GM18519 (cell line): Measurements from ENCODE around the gene PASD1.

Experiments used
- ATAC-seq: cut with Tn5 transposase; IDR thresholded peaks from one replicate; pipeline ENCODE4 v1.9.1; 2021; ENCODE audit warnings: mild to moderate bottlenecking, moderate library complexity; ENCODE audit not compliant: unreplicated experiment, low FRiP score

Gene PASD1

GRCh38 chrX:151699746-151700145, 136.3 kb downstream of the PASD1 start:
- ATAC-seq, result no peak

- no peak for ATAC-seq
Measured at GRCh38 chrX:151700581-151700980, 137.1 kb downstream of the PASD1 start.

GRCh38 chrX:151701071-151701470, 137.6 kb downstream of the PASD1 start:
- no peak for ATAC-seq

- no peak for ATAC-seq
Measured at GRCh38 chrX:151701531-151701930, 138.1 kb downstream of the PASD1 start.

GRCh38 chrX:151702026-151702714, 138.7 kb downstream of the PASD1 start:
- ATAC-seq, result no peak

GRCh38 chrX:151702741-151703340, 139.4 kb downstream of the PASD1 start:
- ATAC-seq, result no peak

GRCh38 chrX:151703487-151703886, 140.0 kb downstream of the PASD1 start:
- ATAC-seq, result no peak

GRCh38 chrX:151704041-151704663, 140.7 kb downstream of the PASD1 start:
- no peak for ATAC-seq

GRCh38 chrX:151708821-151709220, 145.3 kb downstream of the PASD1 start:
- no peak for ATAC-seq

GRCh38 chrX:151710457-151710856, 147.0 kb downstream of the PASD1 start:
- no peak for ATAC-seq

- ATAC-seq, result no peak
Measured at GRCh38 chrX:151711154-151711553, 147.7 kb downstream of the PASD1 start.

GRCh38 chrX:151711787-151712186, 148.3 kb downstream of the PASD1 start:
- ATAC-seq, result no peak

- ATAC-seq, result no peak
Measured at GRCh38 chrX:151712253-151712652, 148.8 kb downstream of the PASD1 start.

GRCh38 chrX:151713849-151714248, 150.4 kb downstream of the PASD1 start:
- ATAC-seq, result no peak

- no peak for ATAC-seq
Measured at GRCh38 chrX:151714362-151714761, 150.9 kb downstream of the PASD1 start.

GRCh38 chrX:151715752-151716151, 152.3 kb downstream of the PASD1 start, which contains the start of gene FATE1:
Gene FATE1, plus strand, starts transcription at chrX:151716035. Its CDS starts 85 bp downstream, at chrX:151716120.
- no peak for ATAC-seq

GRCh38 chrX:151722241-151722846, 158.9 kb downstream of the PASD1 start:
- ATAC-seq, result peak; percentile 72

GRCh38 chrX:151723156-151723760, 159.8 kb downstream of the PASD1 start:
- ATAC-seq, result no peak

- no peak for ATAC-seq
Measured at GRCh38 chrX:151724563-151725337, 161.3 kb downstream of the PASD1 start.

GRCh38 chrX:151725338-151725614, 161.8 kb downstream of the PASD1 start:
- ATAC-seq, result no peak
